SU-DHL-6 (cell line): ENCODE measurements around the gene SRP14.

Experiments used
- H2AFZ ChIP-seq: fragments of 200-600 bp; sonication (generic); 2 replicates; pipeline ENCODE4 v1.6.1; 2014; ENCODE audit warnings: low read depth, mild to moderate bottlenecking, moderate library complexity, mixed read lengths, antibody characterized with exemption, low read length; ENCODE audit not compliant: severe bottlenecking
- H3F3A ChIP-seq: fragments of 200-600 bp; shearing (Covaris generic); 2 replicates; pipeline ENCODE4 v1.6.0; 2016; ENCODE audit warnings: antibody characterized with exemption, mild to moderate bottlenecking; ENCODE audit not compliant: insufficient read depth
- H3K27ac ChIP-seq: fragments of 200-600 bp; sonication (generic); 2 replicates; pipeline ENCODE4 v1.5.1; 2016; ENCODE audit warnings: low read depth, mild to moderate bottlenecking, low read length, moderate library complexity, mixed read lengths
- H3K27me3 ChIP-seq: fragments of 200-600 bp; sonication (generic), shearing (Covaris generic); 2 replicates; pipeline ENCODE4 v1.6.0; 2014; ENCODE audit warnings: mild to moderate bottlenecking, low read length
- H3K36me3 ChIP-seq: fragments of 200-600 bp; sonication (generic); 2 replicates; pipeline ENCODE4 v1.6.1; 2014; ENCODE audit warnings: mild to moderate bottlenecking, low read length, mixed read lengths
- H3K4me2 ChIP-seq: fragments of 300-600, 200-600 bp; shearing (Covaris generic), sonication (generic); 2 replicates; pipeline ENCODE4 v1.6.0; 2014; ENCODE audit warnings: low read length, low read depth, mild to moderate bottlenecking; ENCODE audit not compliant: poor library complexity, severe bottlenecking
- H3K4me3 ChIP-seq: fragments of 200-600 bp; sonication (generic); 2 replicates; pipeline ENCODE4 v1.5.1; 2014; ENCODE audit warnings: antibody characterized with exemption, low read length, mild to moderate bottlenecking, mixed read lengths; ENCODE audit not compliant: insufficient read depth, poor library complexity, severe bottlenecking
- H3K79me2 ChIP-seq: fragments of 200-600 bp; sonication (generic); 2 replicates; pipeline ENCODE4 v1.6.1; 2014; ENCODE audit warnings: mild to moderate bottlenecking, low read length, moderate library complexity; ENCODE audit not compliant: insufficient read depth
- H3K9ac ChIP-seq: fragments of 200-600 bp; sonication (generic); 2 replicates; pipeline ENCODE4 v1.7.0; 2014; ENCODE audit warnings: mild to moderate bottlenecking, low read length
- H3K9me2 ChIP-seq: fragments of 200-600 bp; sonication (generic); replicated peaks from 2 replicates; pipeline ENCODE4 v1.6.1; 2014; ENCODE audit warnings: low read length; ENCODE audit not compliant: insufficient read depth
- H3K9me3 ChIP-seq: fragments of 200-600 bp; sonication (generic); 2 replicates; pipeline ENCODE4 v1.6.1; 2014; ENCODE audit warnings: low read length, mixed read lengths; ENCODE audit not compliant: insufficient read depth
- H4K20me1 ChIP-seq: fragments of 200-600 bp; sonication (generic); 2 replicates; pipeline ENCODE4 v1.6.1; 2014; ENCODE audit warnings: low read depth, mild to moderate bottlenecking, antibody characterized with exemption, low read length, moderate library complexity, mixed read lengths
- CTCF ChIP-seq: fragments of 200-600 bp; sonication (generic); IDR thresholded peaks from one replicate; pipeline ENCODE4 v1.5.1; 2017; ENCODE audit warnings: antibody characterized with exemption, mild to moderate bottlenecking, low read length, moderate library complexity; ENCODE audit not compliant: insufficient read depth, poor library complexity, severe bottlenecking
- EZH2phosphoT487 ChIP-seq: fragments of 200-600 bp; sonication (generic), shearing (Covaris generic); conservative IDR thresholded peaks from 2 replicates; pipeline ENCODE4 v1.6.1; 2018; ENCODE audit warnings: mild to moderate bottlenecking, antibody characterized with exemption, low read length, moderate library complexity, mixed read lengths

SRP14 gene

GRCh38 chr15:40006003-40006402 is 33.0 kb downstream of the SRP14 start:
- H3K9me3 ChIP-seq, result no peaks in the 10 kb centered on the region
- H3K27ac ChIP-seq, result no peak overlapping the region
- no peaks in the 10 kb centered on the region for H3K27me3 ChIP-seq
- no peak overlapping the region for H3K4me3 ChIP-seq
- no peak overlapping the region for H3K4me2 ChIP-seq
- no peak overlapping the region for H3K9ac ChIP-seq
- no peaks in the 10 kb centered on the region for H3K9me2 ChIP-seq
- H3K36me3 ChIP-seq, result no peaks in the 10 kb centered on the region; the same call in 1 of the 2 replicates
- H2AFZ ChIP-seq, result no peak overlapping the region
- TF ChIP-seq EZH2phosphoT487 (no peak), CTCF (no peak)
- H3F3A ChIP-seq, result no peaks in the 10 kb centered on the region; the same call in 1 of the 2 replicates
- no peaks in the 10 kb centered on the region for H3K79me2 ChIP-seq
- no peaks in the 10 kb centered on the region for H4K20me1 ChIP-seq

GRCh38 chr15:40003116-40003916 is 35.7 kb downstream of the SRP14 start:
- Histone ChIP-seq H3K27ac (no peak overlapping the region), H3K4me3 (no peak overlapping the region), H3K27me3 (no peaks in the 10 kb centered on the region), H3K9ac (no peak overlapping the region), H3F3A (peaks cover 12% of the 10 kb centered on the region), H3K36me3 (no peaks in the 10 kb centered on the region; the same call in 1 of the 2 replicates), H4K20me1 (no peaks in the 10 kb centered on the region), H3K4me2 (no peak overlapping the region), H2AFZ (no peak overlapping the region), H3K79me2 (peaks cover 21% of the 10 kb centered on the region; the same call in 1 of the 2 replicates), H3K9me3 (no peaks in the 10 kb centered on the region), H3K9me2 (no peaks in the 10 kb centered on the region)
- no peak for TF ChIP-seq EZH2phosphoT487
- no peak for TF ChIP-seq CTCF

- TF ChIP-seq CTCF (no peak), EZH2phosphoT487 (no peak)
- H3K36me3 ChIP-seq, result no peaks in the 10 kb centered on the region; the same call in 1 of the 2 replicates
- peaks cover 22% of the 10 kb centered on the region for H3F3A ChIP-seq
- H3K27ac ChIP-seq, result no peak overlapping the region
- no peaks in the 10 kb centered on the region for H3K9me2 ChIP-seq
- no peaks in the 10 kb centered on the region for H3K27me3 ChIP-seq
- H3K4me2 ChIP-seq, result no peak overlapping the region
- H3K9me3 ChIP-seq, result no peaks in the 10 kb centered on the region
- no peak overlapping the region for H3K9ac ChIP-seq
- peaks cover 21% of the 10 kb centered on the region; the same call in 1 of the 2 replicates for H3K79me2 ChIP-seq
- no peak overlapping the region for H3K4me3 ChIP-seq
- H4K20me1 ChIP-seq, result no peaks in the 10 kb centered on the region
- H2AFZ ChIP-seq, result no peak overlapping the region
These were observed 36.7 kb downstream of the SRP14 start for GRCh38 chr15:40002295-40002694.
